Fibroblast of lung (primary cell): ENCODE measurements around the gene CEACAM5. TPM values are rescaled to one million over a fixed set of nuclear protein-coding genes. Genes with fewer than 3 reads are reported as not detected.
A peak's percentile ranks its signal among the peaks of the same experiment; 100 is the strongest.

Experiments used
- DNase-seq, 2 donors: peaks; one replicate each; pipeline versions ENCODE4 v3.0.0 to v3.0.0-alpha.2; 2010; ENCODE audit warnings: low read depth in 2 of 2
- H2AFZ ChIP-seq: 2 replicates; pipeline ENCODE4 v1.5.1; 2012; ENCODE audit warnings: low read length, control low read depth, inconsistent platforms
- H3K27ac ChIP-seq: 2 replicates; pipeline ENCODE4 v1.5.1; 2011; ENCODE audit warnings: low read length, control low read depth; ENCODE audit not compliant: insufficient read depth
- H3K27me3 ChIP-seq: 2 replicates; pipeline ENCODE4 v1.5.1; 2011; ENCODE audit warnings: mild to moderate bottlenecking, low read length; ENCODE audit not compliant: control insufficient read depth, insufficient read depth
- H3K36me3 ChIP-seq: 2 replicates; pipeline ENCODE4 v1.5.1; 2011; ENCODE audit warnings: low read length; ENCODE audit not compliant: control insufficient read depth, insufficient read depth
- H3K4me1 ChIP-seq: 2 replicates; pipeline ENCODE4 v1.5.1; 2011; ENCODE audit warnings: low read length; ENCODE audit not compliant: control insufficient read depth, insufficient read depth; ENCODE audit errors: extremely low read depth
- H3K4me2 ChIP-seq: 2 replicates; pipeline ENCODE4 v1.5.1; 2011; ENCODE audit warnings: low read length, control low read depth; ENCODE audit not compliant: insufficient read depth; ENCODE audit errors: extremely low read depth
- H3K4me3 ChIP-seq, 4 experiments: fragments of 200-600 bp in 1 of 4; sonication (generic) in 1 of 4; replicated peaks in 1 of 4; 2 replicates each; pipeline ENCODE4 v1.5.1; 2011 to 2016; ENCODE audit warnings: low read length in 4 of 4, low read depth in 3 of 4, mild to moderate bottlenecking in 3 of 4, control low read depth in 2 of 4, inconsistent platforms in 1 of 4, mixed read lengths in 1 of 4; ENCODE audit not compliant: insufficient read depth in 1 of 4; ENCODE audit errors: control extremely low read depth in 1 of 4
- H3K79me2 ChIP-seq: 2 replicates; pipeline ENCODE4 v1.5.1; 2012; ENCODE audit warnings: mild to moderate bottlenecking, low read length, inconsistent platforms; ENCODE audit not compliant: control insufficient read depth, insufficient read depth
- H3K9ac ChIP-seq: 2 replicates; pipeline ENCODE4 v1.5.1; 2011; ENCODE audit warnings: mild to moderate bottlenecking, low read length, control low read depth; ENCODE audit not compliant: insufficient read depth
- H3K9me3 ChIP-seq: 2 replicates; pipeline ENCODE4 v1.5.1; 2012; ENCODE audit warnings: low read depth, low read length; ENCODE audit not compliant: control insufficient read depth, insufficient read depth
- H4K20me1 ChIP-seq: 2 replicates; pipeline ENCODE4 v1.5.1; 2011; ENCODE audit warnings: low read length; ENCODE audit not compliant: control insufficient read depth, insufficient read depth; ENCODE audit errors: extremely low read depth
- CTCF ChIP-seq, 2 donors: IDR thresholded peaks in 1 of 2; conservative IDR thresholded peaks in 1 of 2; 1 replicate in 1 of 2; 2 replicates in 1 of 2; pipeline ENCODE4 v1.5.1; 2011 to 2012; ENCODE audit warnings: low read length in 2 of 2, control low read depth in 1 of 2, inconsistent platforms in 1 of 2, low read depth in 1 of 2, mild to moderate bottlenecking in 1 of 2
- EZH2 ChIP-seq: IDR thresholded peaks from 2 replicates; pipeline ENCODE4 v1.5.1; 2012; ENCODE audit warnings: low read length, control low read depth, mild to moderate bottlenecking; ENCODE audit errors: missing control alignments
- polyA plus RNA-seq, 2 donors: library from polyadenylated mRNA; depleted of rRNA in 1 of 2; stranded (reverse) in 1 of 2; unstranded in 1 of 2; fragments of >200 nt; gene quantifications; 2 replicates each; pipeline ENCODE4 v1.2.1, GENCODE V29; 2011 to 2012; ENCODE audit warnings: missing spikeins in 1 of 2
- total RNA-seq: library from RNA; depleted of rRNA; stranded (reverse); fragments of >200 nt; gene quantifications from 2 replicates; pipeline ENCODE4 v1.2.1, GENCODE V29; 2014

CEACAM5 gene
- total and polyA plus RNA-seq, 2 donors (not counting 1 experiment from before 2014, with no cell fraction given), result not detected

- Histone ChIP-seq H3K27ac (no peak overlapping the region), H3K9me3 (no peaks in the 10 kb centered on the region), H2AFZ (no peak overlapping the region), H3K9ac (no peak overlapping the region), H3K79me2 (no peaks in the 10 kb centered on the region), H3K4me1 (no peaks in the 10 kb centered on the region), H3K4me3 (no peak overlapping the region), H3K4me2 (no peak overlapping the region), H4K20me1 (no peaks in the 10 kb centered on the region), H3K27me3 (peaks cover 2% of the 10 kb centered on the region), H3K36me3 (no peaks in the 10 kb centered on the region)
- DNase-seq, result no peak
- TF ChIP-seq EZH2 (no peak), CTCF (conservative IDR thresholded peaks at IDR 0.05 in 1 of 2, IDR thresholded peaks at IDR 0.05 in 1 of 2; ENCODE audit: low read depth in 1 of 2, low read length in 2 of 2) (no peak)
These were observed 18.2 kb upstream of the CEACAM5 start for GRCh38 chr19:41689993-41690800.

DNA sequence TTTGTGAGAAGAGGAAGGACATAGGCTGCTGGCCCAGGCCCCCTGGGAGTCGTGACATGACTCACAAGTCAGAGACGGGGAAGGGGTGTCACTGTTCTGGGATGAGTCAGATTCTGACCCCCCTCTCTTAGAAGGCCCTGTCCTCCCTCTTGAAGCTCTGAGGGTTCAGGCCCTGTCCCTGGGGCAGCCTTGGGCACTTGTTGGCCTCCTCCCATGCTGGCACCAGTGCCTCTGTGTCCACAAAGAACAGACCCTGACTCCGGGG, 17.7 kb upstream of the CEACAM5 start:
- no peak for DNase-seq
- Histone ChIP-seq H3K9me3 (no peaks in the 10 kb centered on the region), H2AFZ (no peak overlapping the region), H3K4me1 (no peaks in the 10 kb centered on the region), H3K4me2 (no peak overlapping the region), H3K9ac (no peak overlapping the region), H4K20me1 (no peaks in the 10 kb centered on the region), H3K27ac (no peak overlapping the region), H3K4me3 (no peak overlapping the region), H3K27me3 (peaks cover 2% of the 10 kb centered on the region), H3K79me2 (no peaks in the 10 kb centered on the region), H3K36me3 (no peaks in the 10 kb centered on the region)
- TF ChIP-seq CTCF (conservative IDR thresholded peaks at IDR 0.05 in 1 of 2, IDR thresholded peaks at IDR 0.05 in 1 of 2; ENCODE audit: low read depth in 1 of 2, low read length in 2 of 2) (no peak), EZH2 (no peak)

DNA sequence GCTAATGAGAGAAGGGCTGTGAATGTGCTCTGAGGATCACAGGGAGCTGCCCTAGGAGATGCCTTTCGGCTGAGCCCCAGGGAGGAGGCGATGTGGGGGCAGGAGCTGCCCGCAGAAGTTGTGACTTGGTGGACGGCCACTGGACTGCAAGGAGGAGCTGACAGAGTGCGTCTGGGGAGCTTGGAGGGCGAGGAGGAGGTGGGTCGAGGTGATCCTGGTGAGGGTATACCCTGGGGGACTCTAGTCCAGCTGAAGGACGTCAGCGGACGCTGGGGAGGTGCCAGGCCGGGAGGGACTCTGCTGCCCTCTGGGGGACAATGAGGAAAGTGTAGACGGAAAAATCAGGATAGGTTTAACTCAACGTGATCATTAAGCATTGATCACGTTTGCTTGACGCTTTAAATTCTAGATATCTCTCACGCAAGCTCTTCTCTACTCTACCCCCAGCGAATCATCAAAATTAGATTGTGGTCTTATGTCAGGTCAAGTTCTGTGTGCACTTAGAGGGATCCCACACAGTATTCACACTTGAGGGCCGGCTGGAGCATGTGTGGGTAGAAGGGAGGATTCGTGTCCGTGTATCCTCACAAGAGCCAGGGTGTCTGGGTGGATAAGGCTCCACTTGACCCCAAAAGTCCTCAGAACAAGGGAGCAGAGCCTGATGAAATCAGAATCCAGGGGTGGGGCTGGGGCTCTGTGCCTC, 17.0 kb upstream of the CEACAM5 start:
- H3K36me3 ChIP-seq, result no peaks in the 10 kb centered on the region
- H3K4me2 ChIP-seq, result no peak overlapping the region
- no peak overlapping the region for H3K9ac ChIP-seq
- H2AFZ ChIP-seq, result no peak overlapping the region
- no peaks in the 10 kb centered on the region for H4K20me1 ChIP-seq
- H3K4me3 ChIP-seq, result no peak overlapping the region
- H3K4me1 ChIP-seq, result no peaks in the 10 kb centered on the region
- H3K27ac ChIP-seq, result no peak overlapping the region
- DNase-seq, result no peak
- TF ChIP-seq EZH2 (no peak), CTCF (conservative IDR thresholded peaks at IDR 0.05 in 1 of 2, IDR thresholded peaks at IDR 0.05 in 1 of 2; ENCODE audit: low read depth in 1 of 2, low read length in 2 of 2) (peak; percentile 36 to 57)
- H3K79me2 ChIP-seq, result no peaks in the 10 kb centered on the region
- no peaks in the 10 kb centered on the region for H3K9me3 ChIP-seq
- H3K27me3 ChIP-seq, result peaks cover 2% of the 10 kb centered on the region
